SW 1271 (cell line): ENCODE data around the gene SLC4A5.
A peak's percentile ranks its signal among the peaks of the same experiment; 100 is the strongest.

ENCODE experiments used
- DNase-seq, 2 experiments: peaks; one replicate each; lab custom pipeline; 2025; lab: John Stamatoyannopoulos, UW

The SLC4A5 gene

DNA sequence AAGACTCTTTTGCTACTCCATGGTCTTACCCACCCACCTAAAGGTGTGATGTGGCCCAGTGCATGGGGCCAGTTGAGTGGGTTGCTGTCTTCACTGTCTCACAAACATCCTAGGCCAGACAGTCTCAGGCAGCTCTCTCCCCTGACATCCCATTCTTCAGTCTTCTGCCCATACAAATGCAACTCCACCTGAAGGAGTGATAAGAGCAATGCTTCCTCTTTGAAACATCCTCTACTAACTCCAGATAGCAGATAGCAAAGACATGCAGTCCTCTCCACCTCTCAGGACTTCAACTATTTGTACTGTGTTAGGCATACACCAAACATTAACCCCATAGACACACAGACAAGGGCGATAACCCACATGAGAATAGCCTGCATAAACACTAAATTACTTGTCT is 73.5 kb downstream of the SLC4A5 start:
- DNase-seq, result no peak

DNA sequence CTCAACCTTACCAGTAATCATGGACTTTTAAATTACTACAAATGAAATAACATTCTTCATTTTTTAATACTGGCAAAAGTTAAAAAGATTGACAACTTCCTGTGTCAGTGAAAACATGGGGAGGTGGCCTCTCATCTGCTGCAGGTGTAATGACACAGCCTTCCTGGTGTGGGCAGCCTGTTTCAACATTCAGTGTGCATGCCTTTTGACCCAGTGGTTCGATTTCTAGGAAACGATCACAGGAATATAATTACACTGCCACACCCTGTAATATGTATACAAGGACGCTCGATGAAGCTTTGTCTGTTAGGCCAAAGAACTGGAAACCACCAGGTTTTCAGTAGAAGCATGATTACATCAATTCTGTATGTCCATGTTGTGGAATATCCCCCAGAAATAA is 76.1 kb downstream of the SLC4A5 start:
- no peak for DNase-seq

DNA sequence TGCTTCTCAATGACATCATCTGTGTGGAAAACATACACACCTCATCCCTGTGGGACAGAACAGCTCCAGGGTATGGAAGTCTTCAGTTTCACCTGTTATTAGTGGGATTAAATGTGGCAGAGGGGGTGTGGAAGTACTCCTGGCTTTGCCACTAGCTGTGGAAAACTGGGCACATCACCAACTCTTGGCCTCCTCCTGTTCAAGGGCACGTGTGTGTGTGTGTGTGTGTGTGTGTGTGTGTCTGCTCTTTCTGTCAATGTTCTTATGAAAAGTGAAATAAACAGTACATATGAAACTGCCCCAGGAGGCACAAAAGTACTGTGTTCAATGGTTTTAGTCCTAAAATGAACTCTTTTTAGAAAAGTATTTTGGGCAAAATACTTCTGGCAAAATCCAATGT is 78.9 kb downstream of the SLC4A5 start:
- DNase-seq, result no peak

DNA sequence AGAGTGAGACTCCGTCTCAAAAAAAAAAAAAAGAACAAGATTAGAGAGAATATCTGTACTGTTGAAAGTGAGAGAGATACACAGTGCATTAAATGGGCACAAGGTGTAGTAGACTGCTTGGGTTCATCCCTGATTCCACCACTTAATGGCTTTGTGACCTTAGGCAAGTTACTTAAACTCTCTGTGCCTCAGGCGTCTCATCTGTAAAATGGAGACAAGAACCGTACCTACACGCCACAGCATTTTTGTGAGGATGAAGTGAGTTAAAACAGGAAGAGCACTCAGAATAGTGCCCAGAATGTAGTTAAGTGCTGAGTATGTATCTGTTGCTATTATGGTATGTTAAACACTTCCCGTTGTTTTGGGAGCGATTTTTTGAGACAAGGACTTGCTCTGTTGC is 80.5 kb downstream of the SLC4A5 start:
- DNase-seq, result no peak

DNA sequence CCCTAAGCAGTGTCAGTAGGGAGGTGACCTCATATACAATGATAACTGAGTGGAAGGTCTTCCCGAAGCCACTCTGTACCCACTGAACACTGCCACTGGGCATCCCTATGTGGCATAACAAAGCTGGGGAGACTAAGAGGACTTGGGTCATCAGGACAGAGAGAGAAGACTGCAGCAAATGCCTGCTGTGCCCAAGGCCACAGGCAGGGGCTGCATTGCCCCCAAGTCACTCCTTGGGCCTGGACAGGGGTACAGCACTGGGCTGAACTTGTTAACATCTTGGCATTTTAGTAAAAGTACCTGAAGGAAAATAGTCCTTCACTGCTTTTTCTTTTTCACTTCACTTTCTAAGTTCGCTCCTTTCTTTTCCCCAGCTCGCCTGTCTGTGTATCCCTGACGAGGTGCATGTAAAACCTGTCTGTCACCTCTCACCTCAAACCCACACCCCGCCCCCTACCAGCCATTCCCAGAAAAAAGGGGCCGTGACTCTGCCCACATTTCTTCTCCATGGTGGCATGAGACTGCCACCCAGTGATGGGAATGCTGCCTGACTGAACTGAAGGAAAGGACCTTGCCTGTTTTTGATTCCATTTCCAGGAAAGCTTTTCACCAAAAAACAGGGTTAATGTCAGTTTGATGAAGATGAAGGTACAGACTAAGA is 81.9 kb downstream of the SLC4A5 start:
- DNase-seq, result peak in 1 of 2 experiments; percentile 43

DNA sequence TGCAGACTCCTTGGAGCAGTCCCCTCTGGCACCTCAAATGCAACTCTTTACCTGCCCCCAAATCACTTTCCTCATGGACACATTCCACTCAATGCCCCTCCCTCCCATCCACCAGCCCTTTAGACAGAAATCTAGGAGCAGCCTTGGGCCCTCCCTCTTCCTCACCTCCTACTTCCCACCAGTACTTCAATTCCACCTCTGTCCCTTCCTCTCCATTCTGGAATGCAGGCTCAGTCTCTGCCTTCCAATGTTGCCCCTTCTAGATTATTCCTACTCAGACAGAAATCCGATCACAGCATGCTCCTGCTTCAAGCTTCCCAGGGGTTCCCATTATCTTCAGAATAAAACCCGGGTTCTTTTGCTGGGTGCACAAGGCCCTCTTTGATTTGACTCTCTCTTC is 82.7 kb downstream of the SLC4A5 start:
- DNase-seq, result no peak

DNA sequence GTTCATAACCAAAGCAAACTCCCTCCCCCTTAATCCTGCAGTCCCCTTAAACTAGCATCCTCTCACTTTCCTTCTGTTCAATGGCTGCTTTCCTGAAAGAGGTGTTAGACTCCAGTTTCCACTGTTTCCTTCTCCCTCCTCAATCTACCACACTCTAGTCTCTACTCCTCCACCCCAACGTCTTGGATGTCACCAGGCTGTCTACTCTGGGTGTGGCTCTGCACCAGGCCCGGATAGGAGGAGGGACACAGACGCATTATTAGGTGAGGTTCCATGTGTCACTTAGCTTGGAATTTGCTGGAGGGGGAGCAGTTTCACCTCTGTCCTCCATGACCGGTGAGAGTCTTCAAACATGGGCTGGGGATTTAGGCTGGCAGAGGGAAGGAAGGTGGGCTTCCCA is 83.5 kb downstream of the SLC4A5 start:
- no peak for DNase-seq

DNA sequence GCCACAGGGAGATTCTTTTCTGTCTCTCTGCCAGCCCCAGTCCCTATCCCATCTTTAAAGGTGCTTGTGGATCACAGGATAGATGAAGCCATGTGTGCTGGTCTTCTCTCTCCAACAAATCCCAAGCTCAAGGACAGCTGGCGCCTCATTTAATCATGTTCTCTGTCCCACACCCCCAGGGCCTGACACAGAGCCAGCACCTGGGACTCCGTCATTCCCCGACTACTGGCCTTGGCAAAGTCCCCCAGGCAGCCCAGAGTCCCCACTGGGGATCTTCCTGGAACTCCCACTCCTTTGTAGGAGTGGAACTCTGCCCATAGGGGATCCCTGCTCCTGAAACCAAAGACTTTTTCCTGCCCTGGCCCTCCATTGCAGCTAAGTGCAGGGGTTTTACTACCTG is 84.0 kb downstream of the SLC4A5 start:
- no peak for DNase-seq

DNA sequence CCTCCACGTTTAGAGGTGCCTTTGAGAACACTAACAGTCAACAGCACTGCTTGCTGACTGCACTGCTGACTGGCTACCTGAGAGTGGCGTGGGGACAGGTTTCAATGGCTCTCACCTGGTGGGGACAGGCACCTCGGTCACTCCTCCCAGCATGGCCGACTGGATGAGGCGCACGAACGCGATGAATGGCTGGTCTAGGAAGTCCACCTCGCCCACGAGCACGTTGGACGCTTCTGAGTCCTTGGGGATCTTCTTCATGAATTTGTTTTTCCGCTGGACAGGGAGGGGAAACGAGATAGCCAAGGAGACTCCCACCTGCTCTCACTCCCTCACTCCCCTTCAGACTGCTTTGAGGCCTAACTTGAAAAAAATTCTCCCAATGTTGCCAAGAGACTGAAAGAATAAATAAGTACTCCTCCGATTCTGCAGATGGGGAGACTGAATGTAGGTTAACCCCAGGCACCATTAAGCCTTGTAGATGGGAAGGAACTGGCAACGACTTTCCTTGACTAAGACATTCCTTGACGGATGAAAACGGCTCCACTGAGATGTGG is 87.5 kb downstream of the SLC4A5 start:
- DNase-seq, result no peak

DNA sequence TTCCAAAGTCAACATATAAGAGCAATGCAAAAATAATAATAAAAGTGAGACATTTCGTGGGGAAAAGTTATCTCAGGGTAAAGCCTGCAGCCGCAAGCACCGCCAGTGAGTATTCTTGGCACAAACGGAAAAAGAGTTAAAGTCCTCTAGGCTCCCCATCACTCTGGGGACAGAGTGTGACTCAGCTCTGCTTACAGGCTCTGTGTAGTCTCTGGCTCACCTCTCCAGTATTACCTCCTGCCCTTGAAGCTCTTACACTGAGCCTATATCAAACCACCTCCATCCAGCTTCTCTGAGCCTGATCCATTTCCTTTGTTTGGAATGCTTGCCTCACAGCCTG is 89.3 kb downstream of the SLC4A5 start:
- DNase-seq, result no peak

DNA sequence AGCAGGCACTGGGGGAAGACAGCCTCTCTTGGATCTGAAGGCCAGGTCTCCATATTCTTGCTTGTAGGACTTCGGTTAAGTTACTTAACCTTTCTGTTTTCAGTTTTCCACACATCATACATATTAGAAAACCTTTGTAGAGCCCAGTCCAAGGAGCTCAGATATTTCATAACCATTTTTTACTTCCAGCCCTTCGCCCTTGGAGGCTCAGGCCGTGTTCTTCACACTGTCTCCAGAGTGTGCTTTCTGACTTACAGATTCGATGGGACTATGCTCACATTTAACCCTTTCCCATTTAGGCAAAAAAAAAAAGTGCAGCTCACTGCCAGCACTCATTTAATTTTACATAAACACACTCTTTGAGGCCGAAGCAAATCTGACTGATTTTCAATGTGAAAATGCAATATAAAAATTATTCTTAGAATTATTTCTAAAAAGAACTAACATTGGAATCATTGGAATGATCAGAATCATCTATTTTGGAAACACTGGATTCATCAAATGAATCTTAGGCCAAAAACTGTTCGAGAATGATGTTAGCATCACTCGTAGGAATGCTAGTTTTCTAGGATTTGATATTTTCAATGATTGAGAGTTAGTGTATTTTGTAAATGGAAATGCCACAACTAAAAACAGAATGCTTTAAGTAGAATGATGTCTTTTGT is 89.8 kb downstream of the SLC4A5 start:
- no peak for DNase-seq

DNA sequence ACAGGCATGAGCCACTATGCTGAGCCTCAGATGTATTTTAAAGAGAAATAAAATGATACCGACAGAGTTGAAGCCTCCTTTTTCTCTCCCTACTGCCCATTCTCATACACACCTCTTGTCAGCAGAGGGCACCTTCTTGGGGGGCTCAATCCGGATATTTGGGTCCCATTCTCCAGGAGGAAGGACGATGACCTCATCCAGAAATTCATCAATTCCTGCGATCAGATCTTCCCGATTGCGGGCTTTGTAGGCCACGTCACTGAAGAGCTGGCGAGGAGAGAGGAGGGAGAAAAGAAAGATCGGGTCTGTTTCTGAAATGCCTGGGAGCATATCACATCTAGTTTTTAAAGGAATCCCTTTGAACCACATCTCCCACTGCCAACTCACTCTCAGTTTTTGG is 90.4 kb downstream of the SLC4A5 start:
- no peak for DNase-seq

DNA sequence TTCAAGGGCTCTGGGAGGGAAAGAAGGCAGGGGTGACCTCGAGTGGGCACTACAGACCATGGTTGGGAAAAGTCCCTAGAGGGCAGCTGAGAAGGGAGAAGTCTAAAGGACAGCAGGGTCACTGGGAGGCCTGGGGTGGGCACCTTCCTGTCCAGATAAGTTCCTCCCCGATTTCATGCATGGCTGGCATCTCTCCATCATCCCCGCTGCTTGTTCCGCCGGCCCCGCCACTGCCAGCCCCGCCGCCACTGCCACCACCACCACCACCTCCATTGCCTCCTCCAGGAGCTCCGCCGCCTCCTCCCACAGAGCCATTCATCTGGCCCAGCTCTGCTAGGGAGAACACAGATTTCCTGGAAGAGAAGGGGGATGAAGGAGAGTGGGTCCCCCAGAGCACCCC is 91.2 kb downstream of the SLC4A5 start:
- no peak for DNase-seq

DNA sequence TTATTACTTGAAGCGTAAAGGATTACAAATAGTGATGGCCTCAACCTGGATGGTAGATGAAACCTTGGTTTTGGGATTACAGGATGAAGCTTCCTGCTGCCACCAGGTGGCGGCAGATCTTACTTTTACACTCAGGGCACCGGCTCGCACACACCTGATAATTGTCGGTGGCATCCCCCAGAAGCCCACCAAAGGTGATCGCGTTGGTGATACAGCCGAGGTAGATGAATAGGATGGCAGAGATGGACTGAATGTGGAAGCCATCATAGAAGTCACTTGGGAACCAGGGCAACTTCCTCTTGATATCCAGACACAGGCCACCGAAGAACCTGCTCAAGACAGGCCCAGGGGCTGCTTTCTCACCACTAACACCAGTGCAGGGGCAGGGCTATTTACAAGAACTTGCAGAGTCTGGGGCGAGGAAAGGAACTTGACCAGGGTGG is 93.0 kb downstream of the SLC4A5 start:
- DNase-seq, result peak in 1 of 2 experiments; percentile 8

DNA sequence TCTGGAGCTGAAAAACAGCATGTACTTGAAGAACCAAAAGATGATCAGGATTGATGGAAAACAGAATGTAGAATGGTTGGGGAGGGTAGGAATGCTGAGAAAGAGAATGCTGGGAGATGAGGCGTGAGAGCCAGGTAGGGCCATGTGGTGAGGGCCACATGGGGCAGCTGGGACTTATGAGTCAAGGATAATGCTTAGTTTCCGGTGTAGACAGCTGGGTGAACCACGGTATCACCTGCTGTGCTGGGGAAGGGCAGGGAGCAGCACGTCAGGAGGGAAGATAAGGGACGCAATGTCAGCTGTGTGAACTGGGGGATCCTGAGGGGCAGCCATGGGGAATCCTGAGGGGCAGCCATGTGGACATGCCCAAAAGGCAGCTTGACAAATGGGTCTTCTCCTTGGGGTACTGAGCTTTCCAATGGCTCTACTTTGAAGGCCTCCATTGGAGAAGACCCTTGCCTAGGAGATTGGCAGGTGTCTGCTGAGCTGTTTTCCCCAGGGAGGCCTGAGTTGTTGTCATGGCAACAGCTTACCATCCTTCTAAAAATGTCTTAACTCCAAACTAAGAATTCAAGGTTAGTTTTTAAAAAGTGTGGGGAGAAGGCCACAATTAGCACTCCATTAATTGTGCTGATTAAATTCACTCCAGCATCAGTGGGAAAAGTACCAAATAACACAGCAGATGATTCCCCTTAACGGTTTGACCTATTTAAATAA is 93.7 kb downstream of the SLC4A5 start:
- no peak for DNase-seq

DNA sequence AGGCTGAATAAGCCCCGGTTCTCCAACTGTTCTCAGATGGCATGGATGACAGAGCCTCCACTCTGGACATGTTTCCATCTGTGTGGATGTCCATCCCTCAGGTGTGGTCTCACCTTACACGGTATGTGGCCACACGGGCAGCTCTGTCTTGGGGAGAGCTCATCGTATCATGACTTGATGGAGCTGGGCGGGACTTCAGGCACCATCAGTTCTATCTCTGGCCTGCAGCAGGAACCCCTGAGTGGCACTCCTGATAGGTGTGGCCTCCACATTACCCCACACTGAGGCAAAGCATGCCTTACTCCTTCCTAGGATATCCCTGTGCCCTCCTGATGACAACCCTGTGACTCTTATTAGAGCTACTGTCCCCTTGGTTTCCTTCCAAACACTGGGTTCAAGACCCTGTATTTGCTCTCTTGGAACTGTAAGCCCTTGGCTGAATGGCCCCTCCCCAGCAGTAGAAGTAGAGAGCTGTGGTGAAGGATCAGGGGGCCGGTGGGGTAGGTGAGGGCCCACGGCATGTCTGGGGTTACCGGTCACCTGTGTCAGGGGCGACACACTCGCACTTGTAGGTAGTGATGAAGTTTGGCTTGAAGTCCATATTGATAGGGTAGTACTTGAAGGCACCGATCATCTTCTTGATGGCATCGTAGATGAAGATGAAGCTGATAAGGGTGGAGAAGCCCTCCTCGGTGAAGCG is 96.6 kb downstream of the SLC4A5 start:
- DNase-seq, result no peak

DNA sequence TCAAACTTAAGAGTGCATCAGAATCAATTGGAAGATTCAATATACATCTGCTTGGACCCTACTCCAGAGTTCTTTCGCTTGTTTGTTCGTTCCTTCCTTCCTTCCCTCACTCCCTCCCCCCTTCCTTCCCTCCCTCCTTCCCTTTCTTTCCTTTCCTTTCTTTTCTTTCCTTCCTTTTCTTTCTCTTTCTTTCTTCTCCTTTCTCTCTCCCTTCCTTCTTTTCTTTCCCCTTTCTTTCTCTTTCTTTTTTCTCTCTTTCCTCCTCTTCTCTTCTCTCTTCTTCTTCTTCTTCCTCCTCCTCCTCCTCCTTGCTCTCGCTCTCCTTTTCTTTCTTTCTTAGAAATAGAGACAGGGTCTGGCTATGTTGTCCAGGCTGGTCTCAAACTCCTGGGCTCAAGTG is 98.9 kb downstream of the SLC4A5 start:
- DNase-seq, result no peak

DNA sequence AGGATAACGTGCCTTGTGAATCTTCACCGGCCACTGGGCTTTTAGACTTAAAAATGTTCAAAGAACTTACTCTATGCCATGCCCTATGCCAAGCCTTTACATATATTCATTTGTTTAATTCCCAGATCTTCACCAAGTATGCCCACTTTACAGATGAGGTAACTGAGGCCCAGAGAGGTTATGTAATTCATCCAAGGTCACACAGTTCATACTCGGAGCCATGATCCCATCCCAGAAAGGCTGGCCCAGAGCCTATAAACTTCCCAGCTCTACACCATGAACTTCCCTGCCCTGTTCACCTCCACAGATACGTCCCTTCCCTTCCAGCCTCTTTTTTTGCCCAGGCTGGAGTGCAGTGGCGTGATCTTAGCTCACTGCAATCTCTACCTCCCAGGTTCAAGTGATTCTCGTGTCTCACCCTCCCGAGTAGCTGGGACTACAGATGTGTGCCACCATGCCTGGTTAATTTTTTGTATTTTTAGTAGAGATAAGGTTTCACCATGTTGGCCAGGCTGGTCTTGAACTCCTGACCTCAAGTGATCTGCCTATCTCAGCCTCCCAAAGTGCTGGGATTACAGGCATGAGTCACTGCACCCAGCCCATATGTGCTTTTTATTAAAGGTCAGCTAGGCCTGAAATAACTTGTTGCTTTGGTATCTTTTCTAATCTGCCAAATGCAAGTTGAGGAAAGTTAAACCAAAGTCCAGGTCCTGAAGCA is 100.7 kb downstream of the SLC4A5 start:
- no peak for DNase-seq

DNA sequence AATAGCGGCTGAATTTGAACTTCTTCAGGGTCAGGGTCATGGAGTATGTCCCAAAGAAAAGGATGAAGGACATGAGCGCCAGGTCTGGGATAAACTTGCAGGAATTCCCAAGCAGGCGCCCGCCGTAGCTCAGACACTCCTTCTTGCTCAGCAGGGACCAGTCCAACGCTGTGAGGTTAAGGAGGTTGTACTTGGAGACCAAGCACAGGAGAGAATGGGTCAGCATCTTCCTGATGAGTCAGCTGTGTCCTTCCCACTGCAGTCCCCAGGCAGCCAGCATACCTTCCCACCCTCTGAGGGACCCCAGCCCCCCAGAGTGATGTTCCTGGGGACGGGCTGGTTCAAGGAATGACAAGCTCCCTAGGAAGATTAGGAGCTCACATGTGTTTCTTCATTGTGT is 103.9 kb downstream of the SLC4A5 start:
- DNase-seq, result no peak

DNA sequence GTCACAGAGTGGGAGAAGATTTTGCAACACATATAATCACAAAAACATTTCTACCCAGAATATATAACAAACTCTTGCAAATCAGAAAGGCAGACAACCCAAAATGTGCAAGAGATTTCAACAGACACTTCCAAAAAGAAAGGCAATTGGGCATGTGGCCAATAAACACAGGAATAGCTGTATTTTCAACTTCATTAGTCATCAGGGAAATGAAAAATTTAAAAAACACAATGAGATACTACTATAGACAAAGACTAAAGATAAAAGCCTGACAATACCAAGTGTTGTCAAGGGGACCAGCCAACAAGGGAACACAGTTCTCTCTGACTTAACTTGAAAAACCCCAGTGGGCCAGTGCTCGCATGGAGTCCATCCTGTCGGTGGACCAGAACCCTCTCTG is 104.3 kb downstream of the SLC4A5 start:
- DNase-seq, result no peak

DNA sequence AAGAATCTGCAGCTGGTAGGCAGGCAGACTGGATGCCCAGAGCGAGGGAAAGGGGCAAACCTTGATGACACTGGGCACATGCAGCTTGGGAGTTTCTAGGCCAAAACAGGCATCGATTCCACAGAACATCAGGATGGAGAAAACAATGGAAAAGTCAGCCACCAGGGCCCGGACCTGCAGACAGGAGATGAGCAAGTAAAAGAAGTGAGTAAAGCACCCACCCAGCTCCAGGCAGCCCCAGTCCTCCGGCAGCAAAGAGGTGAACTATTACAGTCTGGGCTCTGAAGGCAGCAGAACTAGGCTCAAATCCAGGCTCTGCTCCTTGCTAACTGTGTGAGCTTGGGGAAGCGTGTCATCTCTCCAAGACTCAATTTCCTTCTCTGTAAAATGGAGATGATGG is 108.2 kb downstream of the SLC4A5 start:
- DNase-seq, result no peak

DNA sequence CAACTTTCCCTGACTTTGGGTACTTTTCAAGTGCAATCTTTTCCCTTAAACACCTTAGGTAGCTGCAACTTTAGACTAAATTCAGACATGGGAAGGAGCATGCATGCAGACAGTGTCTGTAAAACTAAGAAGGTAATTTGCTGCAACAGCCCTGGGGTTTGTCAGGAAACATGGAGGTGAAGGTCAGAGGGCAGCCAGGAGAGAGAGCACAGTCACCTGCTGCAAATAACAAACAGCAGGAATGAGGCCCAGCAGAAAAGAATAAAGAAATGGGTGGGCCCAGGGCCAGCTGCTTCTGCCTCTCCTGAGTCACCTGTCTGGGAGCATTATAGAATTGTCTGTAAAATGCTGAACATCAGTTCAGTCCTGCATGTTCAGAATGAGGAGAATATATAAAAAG is 109.6 kb downstream of the SLC4A5 start:
- no peak for DNase-seq
